HCT116 (cell line): ENCODE data around the gene ISOC2. TPM values are rescaled to one million over a fixed set of nuclear protein-coding genes. Genes with fewer than 3 reads are reported as not detected.

Source experiments
- ATAC-seq: fragments of 200-7000 bp; cut with Tn5 transposase; 2 replicates; pipeline ENCODE4 v1.9.1; 2020; ENCODE audit warnings: mild to moderate bottlenecking, moderate library complexity
- BruUV-seq: library from RNA; stranded (reverse); fragments of 400-500 nt; replicated peaks from 2 replicates; lab custom pipeline; 2021; lab: Mats Ljungman, UMichigan
- CTCF ChIA-PET: fragments of 300-600 bp; sonication (Branson Sonifier 250); formaldehyde crosslinking; loops from one replicate; lab custom pipeline; 2021; ENCODE audit warnings: antibody characterized with exemption; lab: Charles Lee
- POLR2A ChIA-PET: fragments of 300-600, 350-600 bp; sonication (Branson Sonifier 250); formaldehyde crosslinking; loops from one replicate; lab custom pipeline; 2021; ENCODE audit warnings: antibody characterized with exemption; lab: Charles Lee
- RAD21 ChIA-PET, 2 experiments: fragments of 300-600 bp; sonication (Branson Sonifier 250); formaldehyde crosslinking; loops; one replicate each; lab custom pipeline; 2023; ENCODE audit warnings: low total read pairs in 2 of 2; ENCODE audit not compliant: uncharacterized antibody in 2 of 2, unreplicated experiment in 2 of 2, low non-redundant PET in 1 of 2; lab: Charles Lee
- DNase-seq: peaks from one replicate; pipeline ENCODE4 v3.0.0-alpha.2; 2010; ENCODE audit warnings: low read depth, low spot score
- H2AFZ ChIP-seq: fragments of 200-600 bp; shearing (Covaris generic), sonication (generic); 2 replicates; pipeline ENCODE4 v1.6.1; 2017; ENCODE audit warnings: low read depth, mixed run types, mixed read lengths, antibody characterized with exemption, low read length; ENCODE audit not compliant: poor library complexity, severe bottlenecking
- H3K27ac ChIP-seq: 2 replicates; pipeline ENCODE4 v1.5.1; 2012; ENCODE audit warnings: low read depth, low read length
- H3K27me3 ChIP-seq: fragments of 200-600 bp; sonication (generic); 2 replicates; pipeline ENCODE4 v1.6.1; 2016; ENCODE audit warnings: mixed run types, low read length, mixed read lengths; ENCODE audit not compliant: insufficient read depth
- H3K36me3 ChIP-seq, 2 experiments: fragments of 200-500 bp in 1 of 2; fragments of 200-600 bp in 1 of 2; sonication (Bioruptor generic) in 1 of 2; sonication (generic) in 1 of 2; 2 replicates each; pipeline versions ENCODE4 v1.5.1 to v1.6.1; 2014 to 2016; ENCODE audit warnings: low read length in 2 of 2, inconsistent platforms in 1 of 2, mixed read lengths in 1 of 2, mixed run types in 1 of 2; ENCODE audit not compliant: insufficient read depth in 2 of 2, control insufficient read depth in 1 of 2
- H3K4me1 ChIP-seq, 2 experiments: fragments of 200-600 bp in 1 of 2; sonication (generic) in 1 of 2; 2 replicates each; pipeline versions ENCODE4 v1.5.1 to v1.6.1; 2012 to 2017; ENCODE audit warnings: low read length in 2 of 2, inconsistent platforms in 1 of 2, mild to moderate bottlenecking in 1 of 2, mixed read lengths in 1 of 2, mixed run types in 1 of 2, moderate library complexity in 1 of 2; ENCODE audit not compliant: insufficient read depth in 2 of 2, control insufficient read depth in 1 of 2
- H3K4me2 ChIP-seq: fragments of 200-600 bp; sonication (generic); 2 replicates; pipeline ENCODE4 v1.6.1; 2017; ENCODE audit warnings: mixed run types, low read length, mixed read lengths
- H3K4me3 ChIP-seq, 2 experiments: fragments of 200-600 bp in 1 of 2; sonication (generic) in 1 of 2; replicated peaks in 1 of 2; 2 replicates each; pipeline ENCODE4 v1.5.1; 2011 to 2016; ENCODE audit warnings: low read length in 2 of 2, control low read depth in 1 of 2, low read depth in 1 of 2, mild to moderate bottlenecking in 1 of 2, mixed read lengths in 1 of 2, mixed run types in 1 of 2
- H3K79me2 ChIP-seq: fragments of 200-600 bp; sonication (generic); 2 replicates; pipeline ENCODE4 v1.6.1; 2017; ENCODE audit warnings: mild to moderate bottlenecking, mixed run types, low read length, moderate library complexity, mixed read lengths; ENCODE audit not compliant: insufficient read depth
- H3K9ac ChIP-seq: fragments of 200-600 bp; sonication (generic); 2 replicates; pipeline ENCODE4 v1.6.1; 2016; ENCODE audit warnings: low read length, mixed read lengths
- H3K9me2 ChIP-seq: fragments of 200-600 bp; sonication (generic), shearing (Covaris generic); 2 replicates; pipeline ENCODE4 v1.6.1; 2017; ENCODE audit warnings: mixed run types, mild to moderate bottlenecking, moderate library complexity; ENCODE audit not compliant: insufficient read depth
- H3K9me3 ChIP-seq, 2 experiments: fragments of 200-500 bp in 1 of 2; fragments of 200-600 bp in 1 of 2; sonication (Bioruptor generic) in 1 of 2; sonication (generic) in 1 of 2; 2 replicates each; pipeline ENCODE4 v1.6.1; 2014 to 2017; ENCODE audit warnings: low read length in 2 of 2, mixed read lengths in 2 of 2, inconsistent platforms in 1 of 2, low read depth in 1 of 2, mild to moderate bottlenecking in 1 of 2, mixed run types in 1 of 2, moderate library complexity in 1 of 2; ENCODE audit not compliant: control insufficient read depth in 1 of 2, insufficient read depth in 1 of 2
- H4K20me1 ChIP-seq: fragments of 200-600 bp; sonication (generic), shearing (Covaris generic); 2 replicates; pipeline ENCODE4 v1.6.1; 2017; ENCODE audit warnings: mixed run types, mild to moderate bottlenecking, moderate library complexity; ENCODE audit not compliant: insufficient read depth
- EGR1 ChIP-seq: IDR thresholded peaks from 2 replicates; pipeline ENCODE4 v1.6.1; 2012; ENCODE audit warnings: low read depth
- ELF1 ChIP-seq: IDR thresholded peaks from 2 replicates; pipeline ENCODE4 v1.6.1; 2012; ENCODE audit warnings: low read depth, borderline replicate concordance
- JUND ChIP-seq: IDR thresholded peaks from 2 replicates; pipeline ENCODE4 v1.6.1; 2012
- POLR2A ChIP-seq: IDR thresholded peaks from 2 replicates; pipeline ENCODE4 v1.7.0; 2011; ENCODE audit warnings: borderline replicate concordance; ENCODE audit not compliant: insufficient read depth, insufficient read length; ENCODE audit errors: extremely low read depth
- RAD21 ChIP-seq: IDR thresholded peaks from 2 replicates; pipeline ENCODE4 v1.6.1; 2012; ENCODE audit warnings: low read depth, mild to moderate bottlenecking
- SIN3A ChIP-seq: IDR thresholded peaks from 2 replicates; pipeline ENCODE4 v1.6.1; 2012; ENCODE audit warnings: low read depth
- YY1 ChIP-seq: IDR thresholded peaks from 2 replicates; pipeline ENCODE4 v1.6.1; 2011; ENCODE audit warnings: low read length, low read depth, moderate library complexity, mild to moderate bottlenecking; ENCODE audit not compliant: insufficient replicate concordance; ENCODE audit errors: extremely low read depth
- ZFX ChIP-seq: fragments of 450-650 bp; IDR thresholded peaks from 2 replicates; pipeline ENCODE4 v1.6.1; 2017
- intact Hi-C: fragments of 100-400 bp; cut with micrococcal nuclease; formaldehyde crosslinking; loops from 2 replicates; pipeline ENCODE4 v1.10.0; 2022
- total RNA-seq: library from RNA; stranded (reverse); gene quantifications from one replicate; pipeline ENCODE4 v1.2.1, GENCODE V29; 2021; ENCODE audit not compliant: unreplicated experiment
- TF ChIP-seq, protein P1 (sequence below): IDR thresholded peaks from 2 replicates; pipeline ENCODE4 v1.6.1; 2011; ENCODE audit warnings: mild to moderate bottlenecking, low read length, moderate library complexity; ENCODE audit not compliant: insufficient replicate concordance; ENCODE audit errors: extremely low read depth

ISOC2 gene
- total RNA-seq, 1 experiment from 2014 or later: 56.8 TPM

GRCh38 chr19:55485439-55486011, 24.1 kb upstream of the ISOC2 start:
- BruUV-seq: TSS peak; percentile 76
- POLR2A ChIA-PET: interaction anchor here (0.7 to 1.2 kb wide), 2 partner anchors 8 to 9 kb away, joined by 4 to 8 read pairs; partner anchors contain the start of gene ZNF628
- H3K27me3 ChIP-seq: no peaks in the 10 kb centered on the region
- no peaks in the 10 kb centered on the region for H3K9me2 ChIP-seq
- peaks cover 7% of the 10 kb centered on the region; the same call in 1 of the 2 replicates for H3K79me2 ChIP-seq
- no peak overlapping the region for H2AFZ ChIP-seq
- TF ChIP-seq ZFX (no peak), POLR2A (no peak), ELF1 (no peak), SIN3A (no peak), YY1 (no peak), EGR1 (no peak), RAD21 (no peak), JUND (no peak)
- TF ChIP-seq, protein P1, sequence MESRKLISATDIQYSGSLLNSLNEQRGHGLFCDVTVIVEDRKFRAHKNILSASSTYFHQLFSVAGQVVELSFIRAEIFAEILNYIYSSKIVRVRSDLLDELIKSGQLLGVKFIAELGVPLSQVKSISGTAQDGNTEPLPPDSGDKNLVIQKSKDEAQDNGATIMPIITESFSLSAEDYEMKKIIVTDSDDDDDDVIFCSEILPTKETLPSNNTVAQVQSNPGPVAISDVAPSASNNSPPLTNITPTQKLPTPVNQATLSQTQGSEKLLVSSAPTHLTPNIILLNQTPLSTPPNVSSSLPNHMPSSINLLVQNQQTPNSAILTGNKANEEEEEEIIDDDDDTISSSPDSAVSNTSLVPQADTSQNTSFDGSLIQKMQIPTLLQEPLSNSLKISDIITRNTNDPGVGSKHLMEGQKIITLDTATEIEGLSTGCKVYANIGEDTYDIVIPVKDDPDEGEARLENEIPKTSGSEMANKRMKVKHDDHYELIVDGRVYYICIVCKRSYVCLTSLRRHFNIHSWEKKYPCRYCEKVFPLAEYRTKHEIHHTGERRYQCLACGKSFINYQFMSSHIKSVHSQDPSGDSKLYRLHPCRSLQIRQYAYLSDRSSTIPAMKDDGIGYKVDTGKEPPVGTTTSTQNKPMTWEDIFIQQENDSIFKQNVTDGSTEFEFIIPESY: no peak
- TF ChIP-seq, all 23 proteins: peak for 0
- H3K27ac ChIP-seq: peak overlapping the region; percentile 85
- no peaks in the 10 kb centered on the region for H3K36me3 ChIP-seq
- H3K4me2 ChIP-seq: peak overlapping the region; percentile 97
- ATAC-seq (peak; percentile 16), DNase-seq (no peak)
- H4K20me1 ChIP-seq: no peaks in the 10 kb centered on the region
- ChIA-PET CTCF (interaction anchor here (0.9 kb wide), 1 partner anchor 19 kb away, joined by 4 read pairs; no protein-coding TSS in a partner anchor), RAD21 (no interaction called here)
- peak overlapping the region; percentile 97 for H3K9ac ChIP-seq
- H3K4me1 ChIP-seq: peaks cover 10 to 34% of the 10 kb centered on the region in 2 experiments; a peak in 3 of 4 replicates
- intact Hi-C loops: no loop called here
- peak overlapping the region; percentile 79 to 80 for H3K4me3 ChIP-seq
- no peaks in the 10 kb centered on the region for H3K9me3 ChIP-seq
